Thyroid gland (tissue), 4 donors: ENCODE data around the gene STK40. TPM values are rescaled to one million over a fixed set of nuclear protein-coding genes. Genes with fewer than 3 reads are reported as not detected.

Source experiments
- DNase-seq, 2 donors: peaks; one replicate each; pipeline ENCODE4 v3.0.0-alpha.2; 2019
- H3K27ac ChIP-seq, 3 donors: fragments of 200-600 bp; sonication (generic); 1 replicate in 2 of 3; 2 replicates in 1 of 3; pipeline ENCODE4 v1.5.1; 2016 to 2019; ENCODE audit warnings: mild to moderate bottlenecking in 1 of 3, moderate library complexity in 1 of 3
- H3K27me3 ChIP-seq: fragments of 200-600 bp; sonication (generic); one replicate; pipeline ENCODE4 v1.5.1; 2019
- H3K36me3 ChIP-seq, 2 donors: fragments of 200-600 bp; sonication (generic); one replicate each; pipeline ENCODE4 v1.5.1; 2016 to 2019
- H3K4me1 ChIP-seq, 2 donors: fragments of 200-600 bp; sonication (generic); one replicate each; pipeline ENCODE4 v1.5.1; 2017 to 2019
- H3K4me3 ChIP-seq, 3 donors: fragments of 200-600 bp; sonication (generic); replicated peaks in 1 of 3; 1 replicate in 2 of 3; 2 replicates in 1 of 3; pipeline ENCODE4 v1.5.1; 2016; ENCODE audit warnings: mild to moderate bottlenecking in 1 of 3
- H3K9me3 ChIP-seq: fragments of 200-600 bp; sonication (generic); one replicate; pipeline ENCODE4 v1.5.1; 2017
- POLR2A ChIP-seq, 2 donors: fragments of 450-650 bp; IDR thresholded peaks; one replicate each; pipeline ENCODE4 v1.6.1; 2017; ENCODE audit warnings: antibody characterized with exemption in 2 of 2, mild to moderate bottlenecking in 2 of 2, moderate library complexity in 1 of 2
- WGBS, 2 donors: methylation state at CpG; one replicate each; pipeline ENCODE4 v1.1.5; 2017; 5-methylcytosine and 5-hydroxymethylcytosine counted together
- intact Hi-C: fragments of 100-400 bp; cut with DNase I; formaldehyde crosslinking; loops from one replicate; pipeline ENCODE4 v1.15.1; 2023
- total RNA-seq, 4 donors: library from RNA; depleted of rRNA; stranded (reverse); fragments of >200 nt; gene quantifications; one replicate each; pipeline ENCODE4 v1.2.3, GENCODE V29; 2016
- TF ChIP-seq, protein P1 (sequence below), 6 experiments: fragments of 200-600 bp in 3 of 6; fragments of 450-650 bp in 3 of 6; sonication (generic) in 3 of 6; IDR thresholded peaks; one replicate each; pipeline ENCODE4 v1.5.1; 2016 to 2019; ENCODE audit warnings: antibody characterized with exemption in 6 of 6, mild to moderate bottlenecking in 2 of 6, inconsistent platforms in 1 of 6, moderate library complexity in 1 of 6

STK40 gene
- total RNA-seq, 4 donors from 2014 or later, result 37.0 to 61.1 (median 50.9) TPM

DNA sequence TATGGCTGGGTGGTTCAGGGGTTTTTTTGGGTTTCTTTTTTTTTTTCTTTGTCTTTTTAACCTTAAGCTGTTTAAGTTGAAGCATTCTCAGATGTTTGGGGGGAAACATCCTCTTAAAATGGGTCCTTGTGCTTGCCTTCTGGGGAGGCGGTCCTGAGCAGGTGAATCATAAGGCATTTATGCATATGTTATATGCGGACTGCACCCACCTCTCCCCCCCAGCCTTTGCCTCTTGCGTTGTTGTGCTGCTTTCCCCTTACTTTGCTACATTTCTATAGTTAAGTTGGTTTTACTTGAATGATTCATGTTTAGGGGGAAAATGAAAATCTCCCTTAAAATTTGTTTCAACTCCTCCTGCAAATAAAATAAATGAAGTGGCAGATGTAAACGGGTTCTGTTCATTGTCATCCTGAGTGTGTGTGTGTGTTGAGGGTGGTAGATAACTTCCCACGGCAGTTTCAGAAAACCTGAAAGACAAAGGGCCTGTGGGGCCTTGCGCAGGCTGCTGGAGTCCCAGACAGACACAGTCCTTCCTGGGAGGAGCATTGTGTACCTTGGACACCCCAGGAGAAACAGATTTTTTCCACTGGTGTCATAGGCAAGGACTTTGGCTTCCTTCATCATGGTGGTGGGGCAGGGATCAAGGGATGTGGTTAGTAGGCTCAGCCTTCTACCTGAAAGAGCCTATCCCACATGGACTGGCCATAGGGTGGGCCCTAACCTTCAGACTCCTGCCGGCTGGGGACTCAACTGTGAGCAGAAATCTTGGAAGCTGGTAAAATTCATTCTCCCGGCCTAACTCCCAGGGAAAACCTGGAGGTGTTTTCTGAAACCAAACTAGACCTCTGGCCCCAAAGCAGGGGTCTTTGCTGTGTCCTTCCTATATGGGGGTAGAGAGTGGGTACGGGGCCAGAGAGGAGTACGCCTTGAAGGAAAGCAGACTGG is 80.5 kb downstream of the STK40 start:
- no peak for TF ChIP-seq POLR2A (IDR thresholded peaks at IDR 0.05)
- TF ChIP-seq, protein P1, sequence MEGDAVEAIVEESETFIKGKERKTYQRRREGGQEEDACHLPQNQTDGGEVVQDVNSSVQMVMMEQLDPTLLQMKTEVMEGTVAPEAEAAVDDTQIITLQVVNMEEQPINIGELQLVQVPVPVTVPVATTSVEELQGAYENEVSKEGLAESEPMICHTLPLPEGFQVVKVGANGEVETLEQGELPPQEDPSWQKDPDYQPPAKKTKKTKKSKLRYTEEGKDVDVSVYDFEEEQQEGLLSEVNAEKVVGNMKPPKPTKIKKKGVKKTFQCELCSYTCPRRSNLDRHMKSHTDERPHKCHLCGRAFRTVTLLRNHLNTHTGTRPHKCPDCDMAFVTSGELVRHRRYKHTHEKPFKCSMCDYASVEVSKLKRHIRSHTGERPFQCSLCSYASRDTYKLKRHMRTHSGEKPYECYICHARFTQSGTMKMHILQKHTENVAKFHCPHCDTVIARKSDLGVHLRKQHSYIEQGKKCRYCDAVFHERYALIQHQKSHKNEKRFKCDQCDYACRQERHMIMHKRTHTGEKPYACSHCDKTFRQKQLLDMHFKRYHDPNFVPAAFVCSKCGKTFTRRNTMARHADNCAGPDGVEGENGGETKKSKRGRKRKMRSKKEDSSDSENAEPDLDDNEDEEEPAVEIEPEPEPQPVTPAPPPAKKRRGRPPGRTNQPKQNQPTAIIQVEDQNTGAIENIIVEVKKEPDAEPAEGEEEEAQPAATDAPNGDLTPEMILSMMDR (IDR thresholded peaks at IDR 0.05), result no peak
- H3K9me3 ChIP-seq, result no peaks in the 10 kb centered on the region
- H3K27ac ChIP-seq, result peak overlapping the region; percentile 85 to 93 (median 93)
- peaks cover 36 to 38% of the 10 kb centered on the region in 2 donors for H3K36me3 ChIP-seq
- DNase-seq, result no peak
- peaks cover 15 to 23% of the 10 kb centered on the region in 2 donors for H3K4me1 ChIP-seq
- WGBS, 2 donors, result 65 to 67% methylated on average over 8 to 10 of the region's 10 CpGs
- H3K4me3 ChIP-seq, result no peak overlapping the region
- intact Hi-C loops, result no loop called here
- no peaks in the 10 kb centered on the region for H3K27me3 ChIP-seq

DNA sequence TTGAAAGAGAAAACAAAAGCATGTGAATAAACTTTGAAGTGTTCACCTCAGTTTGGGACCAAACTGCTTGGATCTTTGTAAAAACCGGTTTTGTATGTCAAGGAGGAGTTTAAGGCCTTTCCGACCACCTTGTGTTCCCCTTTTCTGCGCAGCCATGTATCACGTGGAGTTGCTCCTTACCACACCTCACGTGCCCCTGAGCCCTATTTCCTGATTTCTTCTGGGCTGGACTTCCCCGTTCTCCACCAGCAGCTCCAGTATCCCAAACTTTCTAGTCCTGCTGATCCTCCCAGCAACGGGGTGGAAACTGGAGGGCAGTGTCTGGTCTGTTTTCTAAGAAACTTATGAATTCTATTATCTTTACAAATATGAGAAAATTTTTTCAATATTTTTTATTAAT is 81.2 kb downstream of the STK40 start:
- H3K4me3 ChIP-seq, result no peak overlapping the region
- no peaks in the 10 kb centered on the region for H3K27me3 ChIP-seq
- peak overlapping the region in 1 of 3 donors; percentile 93 for H3K27ac ChIP-seq
- no peak for TF ChIP-seq POLR2A (IDR thresholded peaks at IDR 0.05)
- TF ChIP-seq, protein P1 (IDR thresholded peaks at IDR 0.05), result no peak
- no peak for DNase-seq
- H3K4me1 ChIP-seq, result peaks cover 15 to 31% of the 10 kb centered on the region in 2 donors
- 81 to 87% methylated on average over 7 of the region's 7 CpGs for WGBS, 2 donors
- peaks cover 37 to 38% of the 10 kb centered on the region in 2 donors for H3K36me3 ChIP-seq
- intact Hi-C loops, result no loop called here
- no peaks in the 10 kb centered on the region for H3K9me3 ChIP-seq

DNA sequence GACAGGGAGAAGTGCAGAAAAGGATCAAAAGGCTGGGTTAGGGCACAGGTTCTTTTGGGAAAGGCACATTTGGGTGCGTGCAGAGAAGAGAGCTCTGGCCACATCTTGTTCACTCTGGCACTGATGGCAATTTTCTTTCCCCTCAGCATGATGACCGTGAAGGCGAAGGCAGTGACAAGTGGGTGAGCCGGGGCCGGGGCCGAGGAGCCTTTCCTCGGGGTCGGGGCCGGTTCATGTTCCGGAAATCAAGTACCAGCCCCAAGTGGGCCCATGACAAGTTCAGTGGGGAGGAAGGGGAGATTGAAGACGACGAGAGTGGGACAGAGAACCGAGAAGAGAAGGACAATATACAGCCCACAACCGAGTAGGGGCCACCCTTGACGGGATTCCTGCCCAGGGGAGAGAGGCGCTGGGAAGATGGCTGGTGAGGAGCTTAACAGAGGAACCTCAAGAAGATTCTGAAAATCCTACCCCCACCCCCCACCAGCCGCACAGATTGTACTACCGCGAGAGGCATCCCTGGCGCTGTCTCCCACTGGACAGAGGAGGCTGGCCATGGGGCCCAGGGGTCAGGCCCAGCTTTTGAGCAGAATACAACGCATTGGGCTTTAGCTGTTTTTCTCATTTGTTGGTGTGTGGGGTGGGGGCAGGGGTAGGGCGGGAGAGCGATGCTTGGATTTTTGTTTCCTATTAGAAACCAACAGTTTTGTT is 81.9 kb downstream of the STK40 start:
- 93 to 94% methylated on average over 23 of the region's 23 CpGs for WGBS, 2 donors
- Histone ChIP-seq H3K4me3 (no peak overlapping the region), H3K27me3 (no peaks in the 10 kb centered on the region), H3K27ac (no peak overlapping the region), H3K9me3 (no peaks in the 10 kb centered on the region), H3K36me3 (peaks cover 37 to 38% of the 10 kb centered on the region in 2 donors), H3K4me1 (peaks cover 15 to 33% of the 10 kb centered on the region in 2 donors)
- intact Hi-C loops, result no loop called here
- DNase-seq, result no peak
- TF ChIP-seq, protein P1 (IDR thresholded peaks at IDR 0.05), result no peak
- TF ChIP-seq POLR2A (IDR thresholded peaks at IDR 0.05), result no peak

DNA sequence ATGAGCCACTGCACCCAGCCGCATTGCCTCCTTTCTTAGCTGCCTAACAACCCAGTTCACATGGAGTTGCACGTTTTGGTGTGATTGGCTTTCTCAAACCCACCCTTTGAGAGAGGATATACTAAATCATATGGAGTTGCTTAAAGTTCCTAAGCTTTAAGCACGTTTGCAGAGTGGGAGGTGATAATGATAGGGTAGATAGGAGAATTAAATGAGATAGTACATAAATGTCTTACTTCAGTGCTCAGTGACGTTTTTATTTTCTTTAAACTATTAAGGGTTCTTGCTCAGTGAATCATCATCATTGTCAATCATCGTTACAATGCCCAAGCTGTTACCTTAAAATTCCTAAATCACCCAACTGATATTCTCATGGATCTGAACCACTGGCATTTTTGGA is 82.5 kb downstream of the STK40 start:
- H3K36me3 ChIP-seq, result peaks cover 41 to 43% of the 10 kb centered on the region in 2 donors
- no peaks in the 10 kb centered on the region for H3K9me3 ChIP-seq
- H3K27me3 ChIP-seq, result no peaks in the 10 kb centered on the region
- intact Hi-C loops, result no loop called here
- no peak for TF ChIP-seq POLR2A (IDR thresholded peaks at IDR 0.05)
- TF ChIP-seq, protein P1 (IDR thresholded peaks at IDR 0.05), result no peak
- H3K4me3 ChIP-seq, result no peak overlapping the region
- peaks cover 15 to 33% of the 10 kb centered on the region in 2 donors for H3K4me1 ChIP-seq
- no peak for DNase-seq
- 72 to 78% methylated on average over 5 of the region's 5 CpGs for WGBS, 2 donors
- no peak overlapping the region for H3K27ac ChIP-seq
